ENCODE measurements around the gene GOLGA6C. TPM values are rescaled to one million over a fixed set of nuclear protein-coding genes. Genes with fewer than 3 reads are reported as not detected.

The GOLGA6C gene
- total RNA-seq, 1 experiment from 2014 or later = not detected

GRCh38 chr15:75227663-75228280 lies 30.4 kb upstream of the GOLGA6C start:
- peaks cover 0 to 2% (median 0%) of the 10 kb centered on the region in 3 experiments; a peak in 2 of 7 replicates for H3K36me3 Mint-ChIP-seq (ENCODE audit: insufficient read depth in 1 of 3, low read depth in 3 of 3)
- H3K14ac ChIP-seq (ENCODE audit: insufficient read depth, low read length) = no peak overlapping the region
- H2BK15ac ChIP-seq (ENCODE audit: low read depth, low read length) = no peak overlapping the region; the same call in 1 of the 2 replicates
- H4K20me1 ChIP-seq (ENCODE audit: control insufficient read depth, insufficient read depth, insufficient read length) = no peaks in the 10 kb centered on the region
- H2BK12ac ChIP-seq (ENCODE audit: insufficient read length, low read depth, low read length) = no peak overlapping the region
- H3K4me2 ChIP-seq (ENCODE audit: insufficient read depth, insufficient read length, low read length) = no peak overlapping the region
- H2AFZ ChIP-seq (ENCODE audit: low read length) = no peak overlapping the region
- no peak overlapping the region for H4K5ac ChIP-seq (ENCODE audit: insufficient read length, low read depth, low read length)
- no peaks in the 10 kb centered on the region for H3K23me2 ChIP-seq (ENCODE audit: insufficient read length, low read depth, low read length, poor library complexity, severe bottlenecking)
- H2BK5ac ChIP-seq (ENCODE audit: insufficient read length, low read length) = no peak overlapping the region
- no peak overlapping the region for H4K91ac ChIP-seq (ENCODE audit: insufficient read length, low read depth, low read length)
- H3K23ac ChIP-seq (ENCODE audit: insufficient read length, low read depth, low read length) = no peak overlapping the region
- no peak overlapping the region for H3K4ac ChIP-seq (ENCODE audit: low read depth, low read length)
- no peak overlapping the region for H2BK20ac ChIP-seq (ENCODE audit: low read depth, low read length, poor library complexity, severe bottlenecking)
- H3K9me3 Mint-ChIP-seq = no peaks in the 10 kb centered on the region
- H3T11ph ChIP-seq (ENCODE audit: low read length) = no peak overlapping the region
- no peak overlapping the region for H3K56ac ChIP-seq (ENCODE audit: insufficient read length, low read depth, low read length)
- no peak overlapping the region for H3K18ac ChIP-seq (ENCODE audit: insufficient read length, low read depth, low read length)
- H3K27me3 Mint-ChIP-seq (ENCODE audit: low read depth) = peaks cover 52% of the 10 kb centered on the region
- H3K9me3 ChIP-seq (ENCODE audit: control insufficient read depth, low read depth, low read length) = no peaks in the 10 kb centered on the region
- H3K79me1 ChIP-seq (ENCODE audit: insufficient read depth, low read depth, low read length, poor library complexity, severe bottlenecking) = no peaks in the 10 kb centered on the region
- H3K27ac Mint-ChIP-seq = no peak overlapping the region
- no peak overlapping the region for H3K27ac ChIP-seq (ENCODE audit: insufficient read length, low read depth, low read length)
- no peaks in the 10 kb centered on the region; the same call in 1 of the 2 replicates for H3K4me1 ChIP-seq (ENCODE audit: insufficient read depth, low read length)
- H3K79me2 ChIP-seq (ENCODE audit: insufficient read depth, low read length) = no peaks in the 10 kb centered on the region
- no peak overlapping the region for H2AK5ac ChIP-seq (ENCODE audit: insufficient read length, low read length)
- no peaks in the 10 kb centered on the region; the same call in 1 of the 2 replicates for H3K27me3 ChIP-seq (ENCODE audit: insufficient read depth, low read length)
- H3K4me1 Mint-ChIP-seq = peaks cover 9 to 10% of the 10 kb centered on the region in 2 experiments
- no peak overlapping the region for H2BK120ac ChIP-seq (ENCODE audit: low read depth, low read length, poor library complexity, severe bottlenecking)
- no peak for DNase-seq
- no peak overlapping the region; a peak in 1 of 5 replicates for H3K4me3 Mint-ChIP-seq
- WGBS (ENCODE audit: extremely low coverage, insufficient read length, low lambda C conversion rate) = no CpG with 5 or more reads among the region's 13 CpGs
- no peak overlapping the region for H3K9ac ChIP-seq (ENCODE audit: extremely low read depth, insufficient read length, low read length)
- H4K8ac ChIP-seq (replicated peaks; ENCODE audit: insufficient read length, low read depth, low read length) = no peak overlapping the region
- TF ChIP-seq, protein P1, sequence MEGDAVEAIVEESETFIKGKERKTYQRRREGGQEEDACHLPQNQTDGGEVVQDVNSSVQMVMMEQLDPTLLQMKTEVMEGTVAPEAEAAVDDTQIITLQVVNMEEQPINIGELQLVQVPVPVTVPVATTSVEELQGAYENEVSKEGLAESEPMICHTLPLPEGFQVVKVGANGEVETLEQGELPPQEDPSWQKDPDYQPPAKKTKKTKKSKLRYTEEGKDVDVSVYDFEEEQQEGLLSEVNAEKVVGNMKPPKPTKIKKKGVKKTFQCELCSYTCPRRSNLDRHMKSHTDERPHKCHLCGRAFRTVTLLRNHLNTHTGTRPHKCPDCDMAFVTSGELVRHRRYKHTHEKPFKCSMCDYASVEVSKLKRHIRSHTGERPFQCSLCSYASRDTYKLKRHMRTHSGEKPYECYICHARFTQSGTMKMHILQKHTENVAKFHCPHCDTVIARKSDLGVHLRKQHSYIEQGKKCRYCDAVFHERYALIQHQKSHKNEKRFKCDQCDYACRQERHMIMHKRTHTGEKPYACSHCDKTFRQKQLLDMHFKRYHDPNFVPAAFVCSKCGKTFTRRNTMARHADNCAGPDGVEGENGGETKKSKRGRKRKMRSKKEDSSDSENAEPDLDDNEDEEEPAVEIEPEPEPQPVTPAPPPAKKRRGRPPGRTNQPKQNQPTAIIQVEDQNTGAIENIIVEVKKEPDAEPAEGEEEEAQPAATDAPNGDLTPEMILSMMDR (conservative IDR thresholded peaks at IDR 0.05) = no peak

Data from H9 (cell line).